HG02970 (cell line): ENCODE measurements around the gene CD1B.
"Not testable (repeated sequence)": the region's sequence is repeated elsewhere in the genome, so short reads cannot be mapped to it uniquely, and the experiment has no call there.

Source experiments
- ATAC-seq: cut with Tn5 transposase; IDR thresholded peaks from one replicate; pipeline ENCODE4 v1.9.1; 2021; ENCODE audit warnings: mild to moderate bottlenecking, moderate library complexity, moderate number of reproducible peaks; ENCODE audit not compliant: unreplicated experiment, low FRiP score

Gene CD1B

DNA sequence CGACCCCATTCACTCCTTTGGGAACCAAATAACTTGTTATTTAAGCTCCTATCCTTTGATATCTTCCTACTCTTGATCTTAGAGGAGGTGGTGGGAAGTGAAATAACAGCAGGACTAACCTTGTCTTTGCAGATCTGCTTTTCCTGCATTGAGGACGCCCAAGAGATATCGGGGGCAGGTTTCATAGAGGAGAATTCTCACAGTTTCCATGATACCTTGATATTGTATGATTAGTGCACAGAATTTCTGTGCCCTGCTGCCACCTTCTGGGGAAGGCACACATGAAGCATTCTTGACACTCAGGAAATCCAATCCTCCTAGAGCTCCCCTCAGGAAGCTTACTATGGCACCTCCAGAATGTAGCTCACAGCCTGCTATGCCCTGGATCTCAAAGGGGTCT is 1.6 kb downstream of the CD1B start:
- ATAC-seq = no peak

DNA sequence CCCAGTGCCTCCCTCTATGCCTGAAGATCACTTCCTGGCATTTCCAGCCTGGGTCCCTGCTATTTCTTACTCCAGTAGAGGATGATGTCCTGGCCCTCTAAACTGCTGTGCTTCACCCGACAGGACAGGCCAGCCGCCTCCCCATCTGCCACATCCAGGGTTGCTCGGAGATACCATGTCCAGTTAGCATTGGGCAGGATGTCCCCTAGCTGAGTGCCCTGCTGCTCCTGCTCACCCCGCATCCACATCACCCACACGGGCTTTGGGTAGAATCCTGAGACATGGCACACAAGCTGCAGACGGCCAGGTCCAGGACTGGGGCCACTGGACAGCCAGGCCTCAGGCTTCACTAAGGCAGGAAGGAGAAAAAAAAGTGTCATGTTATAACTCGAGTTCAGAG is 2.0 kb downstream of the CD1B start:
- ATAC-seq = no peak

DNA sequence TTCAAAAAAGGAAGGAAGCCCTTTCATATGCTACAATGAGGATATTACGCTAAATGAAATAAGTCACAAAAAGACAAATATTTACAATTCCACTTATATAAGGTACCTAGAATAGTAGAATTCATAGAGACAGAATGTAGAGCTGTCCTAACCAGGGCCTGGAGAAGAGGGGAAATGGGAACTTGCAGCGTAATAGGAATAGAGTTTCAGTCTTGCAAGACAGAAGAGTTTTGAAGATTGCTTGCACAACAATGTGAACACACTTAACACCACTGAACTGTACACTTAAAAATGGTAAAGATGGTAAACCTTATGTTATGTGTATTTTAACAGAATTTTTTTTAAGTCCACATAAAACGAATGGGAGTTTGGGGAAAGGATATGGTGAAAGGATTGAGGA is 2.9 kb downstream of the CD1B start:
- no peak for ATAC-seq

DNA sequence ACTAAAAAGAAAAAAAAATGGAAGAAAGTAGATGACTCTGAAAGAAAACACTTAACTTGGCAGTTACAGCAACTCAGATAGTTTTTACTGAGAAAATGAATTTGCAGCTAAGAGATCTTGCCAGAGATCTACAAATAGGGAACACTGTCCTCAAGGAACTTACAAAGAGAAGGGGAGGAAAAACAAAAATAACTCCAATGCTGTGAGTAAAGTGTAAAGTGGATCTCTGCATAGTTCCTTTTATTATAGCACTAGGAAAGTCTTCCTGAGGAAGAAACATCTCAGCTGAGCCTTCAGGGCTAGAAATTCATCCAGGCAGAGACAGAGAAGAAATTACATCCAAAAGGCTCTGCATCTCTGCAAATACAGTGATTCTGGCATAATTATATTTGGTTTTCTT is 3.9 kb downstream of the CD1B start:
- no peak for ATAC-seq

DNA sequence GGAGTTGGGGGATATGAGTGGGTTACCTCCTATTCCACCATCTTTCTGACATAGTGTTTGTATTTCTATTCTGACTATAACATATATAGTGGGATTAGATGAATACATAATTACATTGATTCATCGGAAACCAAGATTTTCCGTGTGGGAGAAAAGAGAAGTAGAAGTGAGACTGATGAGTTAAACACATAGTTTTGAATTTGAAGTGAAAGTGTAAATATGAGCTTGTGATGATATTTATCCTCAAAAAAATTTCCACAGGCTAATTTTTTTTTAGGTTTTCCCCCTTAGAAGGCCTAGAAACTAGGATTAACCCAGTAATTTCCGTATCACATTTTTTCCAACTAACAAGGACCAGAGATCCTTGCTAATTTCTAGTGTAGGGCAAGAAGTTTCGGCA is 6.9 kb downstream of the CD1B start:
- no peak for ATAC-seq

DNA sequence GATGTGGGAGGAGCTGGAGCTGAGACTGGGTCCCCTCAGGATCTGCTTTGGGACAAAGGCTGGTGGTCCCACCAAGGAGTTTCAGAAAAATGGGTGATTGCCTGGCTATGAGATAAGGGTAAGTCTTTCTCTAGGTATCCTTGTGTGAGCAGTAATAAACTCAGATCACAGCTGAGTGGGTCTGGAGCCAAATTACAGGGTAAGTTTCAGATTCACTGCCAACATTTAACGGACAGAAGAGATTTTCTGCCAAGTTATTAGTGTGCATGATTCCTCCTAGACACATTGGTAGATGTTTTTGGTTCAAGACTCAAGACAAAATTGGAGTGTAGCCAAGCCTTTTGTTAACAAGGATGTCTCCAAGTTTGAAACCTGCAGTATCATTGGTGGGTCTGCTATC is 7.5 kb downstream of the CD1B start:
- no peak for ATAC-seq

DNA sequence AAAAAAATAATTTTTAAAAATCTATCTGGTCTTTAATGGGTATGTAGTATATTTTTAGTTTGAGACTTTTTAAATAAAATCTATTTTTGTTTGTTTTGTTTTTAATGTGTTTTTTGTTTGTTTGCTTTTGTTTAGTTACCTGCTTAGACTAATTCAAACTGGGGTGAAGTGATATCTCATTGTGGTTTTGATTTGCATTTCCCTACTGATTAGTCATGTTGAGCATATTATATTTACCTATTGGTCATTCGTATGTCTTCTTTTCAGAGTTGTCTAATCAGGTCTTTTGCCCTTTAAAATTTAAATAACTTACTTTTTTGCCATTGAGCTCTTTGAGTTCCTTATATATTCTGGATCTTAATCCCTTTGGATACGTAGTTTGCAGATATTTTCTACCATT is 20.3 kb downstream of the CD1B start:
- no peak for ATAC-seq

DNA sequence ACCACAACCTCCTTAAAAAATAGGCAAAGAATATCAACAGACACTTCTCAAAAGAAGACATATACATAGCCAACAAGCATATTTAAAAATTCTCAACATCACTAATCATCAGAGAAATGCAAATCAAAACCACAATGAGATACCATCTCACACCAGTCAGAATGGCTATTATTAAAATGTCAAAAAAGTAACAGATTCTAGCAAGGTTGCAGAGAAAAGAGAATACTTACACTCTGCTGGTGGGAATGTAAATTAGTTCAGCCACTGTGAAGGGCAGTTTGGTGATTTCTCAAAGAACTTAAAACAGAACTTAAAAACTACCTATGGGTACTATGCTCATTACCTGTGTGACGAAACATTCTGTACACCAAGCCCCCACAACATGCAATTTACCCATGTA is 20.7 kb downstream of the CD1B start:
- ATAC-seq = no peak

DNA sequence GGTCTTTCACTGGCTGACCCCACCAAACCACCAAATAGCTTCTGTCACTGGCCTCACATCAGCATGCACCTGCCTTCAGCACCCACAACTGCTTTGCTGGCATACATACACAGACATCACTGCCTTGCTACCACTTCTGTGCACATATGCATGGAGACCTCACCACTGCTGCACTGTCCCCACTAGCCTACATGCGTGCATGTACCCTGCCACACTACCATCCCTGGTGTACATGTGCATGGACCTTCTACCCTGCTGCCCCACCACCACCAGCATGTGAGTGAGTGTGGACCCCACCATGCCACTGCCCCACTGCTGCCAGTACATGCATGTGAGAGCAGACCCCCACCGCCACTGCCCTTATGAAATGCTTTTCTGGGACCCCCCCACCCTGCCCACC is 35.5 kb downstream of the CD1B start:
- no peak for ATAC-seq

DNA sequence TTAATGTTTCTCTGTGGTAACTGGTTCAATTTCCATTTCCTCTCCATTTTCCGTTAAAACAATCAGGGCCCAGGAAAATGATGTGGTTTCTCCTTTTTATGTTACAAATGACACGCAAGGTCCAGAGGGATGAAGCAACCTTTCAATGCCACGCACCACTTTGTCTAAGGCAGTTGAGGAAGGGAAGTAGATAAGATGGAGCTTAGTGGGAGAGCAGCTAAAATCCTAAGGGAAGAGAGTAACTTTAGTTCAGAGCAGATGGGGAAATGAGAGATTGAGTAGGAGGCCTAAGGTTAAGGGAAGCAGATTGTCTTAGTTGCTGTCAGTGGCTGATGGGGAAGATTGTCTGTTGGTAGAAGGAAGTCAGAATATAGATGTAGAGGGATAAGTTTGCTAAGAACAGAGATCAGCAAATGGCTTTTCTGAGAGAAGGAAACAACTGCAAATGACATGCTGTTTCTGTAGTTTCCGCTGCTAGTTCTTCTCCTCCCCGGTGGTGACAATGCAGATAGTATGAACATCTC is 40.9 kb downstream of the CD1B start:
- ATAC-seq = no peak

DNA sequence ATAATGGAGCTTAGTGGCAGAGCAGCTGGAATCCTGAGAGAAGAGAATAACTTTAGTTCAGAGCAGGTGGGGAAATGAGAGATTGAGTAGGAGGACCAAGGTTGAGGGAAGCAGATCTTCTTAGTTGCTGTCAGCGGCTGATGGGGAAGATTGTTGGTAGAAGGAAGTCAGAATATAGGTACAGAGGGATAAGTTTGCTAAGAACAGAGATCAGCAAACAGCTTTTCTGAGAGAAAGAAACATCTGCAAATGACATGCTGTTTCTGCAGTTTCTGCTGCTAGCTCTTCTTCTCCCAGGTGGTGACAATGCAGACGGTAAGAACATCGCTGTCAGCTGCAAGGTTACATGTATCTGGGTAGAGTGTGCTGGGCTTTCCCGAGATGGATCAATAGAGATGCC is 41.5 kb downstream of the CD1B start, which contains the start of gene CD1C:
TSS of gene CD1C (plus strand) at position 113 of the 400 bp plus-strand sequence. CDS start at position 255, 142 bp downstream.
- no peak for ATAC-seq

DNA sequence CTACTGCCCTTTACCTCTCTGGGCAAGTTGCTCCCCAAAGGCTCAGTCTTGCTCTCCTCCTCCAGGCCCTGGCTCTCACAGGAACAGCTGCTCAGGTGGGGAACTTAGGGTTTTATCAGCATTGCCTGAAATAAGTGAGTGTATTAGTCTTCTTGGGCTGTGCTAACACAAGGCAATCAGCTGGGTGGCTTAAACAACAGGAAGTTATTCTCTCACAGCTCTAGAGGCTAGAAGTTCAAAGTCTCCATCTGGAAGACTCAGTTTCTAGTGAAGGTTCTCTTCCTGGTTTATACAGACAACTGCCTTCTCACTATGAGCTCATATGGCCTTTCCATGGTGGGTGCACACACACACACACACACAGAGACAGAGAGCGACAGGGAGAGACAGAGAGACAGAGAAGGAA is 44.4 kb downstream of the CD1B start:
- no peak for ATAC-seq

DNA sequence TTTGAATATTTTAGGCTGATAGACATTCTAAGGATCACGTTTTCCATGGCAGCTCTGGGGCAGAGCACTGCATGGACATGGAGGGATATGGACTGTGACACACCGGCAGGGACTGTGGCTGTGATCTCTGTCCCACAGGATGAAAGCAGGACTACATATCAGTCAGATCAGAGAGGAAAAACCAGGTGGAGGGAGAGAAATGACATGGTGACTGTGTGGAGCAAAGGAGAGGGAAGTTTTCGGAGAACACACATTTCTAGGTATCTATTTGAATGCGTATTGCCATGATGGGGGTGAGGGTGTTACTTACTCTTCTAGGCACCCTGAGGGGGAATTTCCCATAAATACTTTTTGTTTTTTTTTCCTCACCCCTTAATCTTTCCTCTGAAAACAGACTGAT is 44.8 kb downstream of the CD1B start:
- ATAC-seq = no peak

DNA sequence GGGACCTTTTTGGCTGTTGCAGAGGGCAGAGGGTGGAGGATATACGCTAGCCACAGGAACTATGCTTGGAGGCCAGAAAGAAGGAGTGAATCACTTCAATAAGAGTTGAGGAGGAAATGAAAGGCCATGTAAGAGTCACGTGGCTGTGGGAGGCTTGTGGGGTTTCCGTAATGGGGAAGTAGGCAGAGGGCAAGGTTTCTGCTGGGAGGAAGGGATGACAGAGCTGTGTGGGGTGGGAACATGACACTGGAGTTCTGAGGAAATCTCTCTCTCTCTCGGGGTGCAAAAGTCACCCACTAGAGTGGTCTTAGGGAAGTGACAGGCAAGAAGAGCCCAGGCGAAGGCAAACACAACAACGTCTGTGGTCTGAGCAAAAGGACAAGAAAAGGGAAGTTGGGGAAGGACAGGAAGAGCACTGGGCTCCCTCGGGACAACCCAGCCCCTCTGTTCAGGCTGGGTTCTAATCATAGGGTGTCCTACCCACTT is 45.5 kb downstream of the CD1B start:
- ATAC-seq = peak; percentile 59

DNA sequence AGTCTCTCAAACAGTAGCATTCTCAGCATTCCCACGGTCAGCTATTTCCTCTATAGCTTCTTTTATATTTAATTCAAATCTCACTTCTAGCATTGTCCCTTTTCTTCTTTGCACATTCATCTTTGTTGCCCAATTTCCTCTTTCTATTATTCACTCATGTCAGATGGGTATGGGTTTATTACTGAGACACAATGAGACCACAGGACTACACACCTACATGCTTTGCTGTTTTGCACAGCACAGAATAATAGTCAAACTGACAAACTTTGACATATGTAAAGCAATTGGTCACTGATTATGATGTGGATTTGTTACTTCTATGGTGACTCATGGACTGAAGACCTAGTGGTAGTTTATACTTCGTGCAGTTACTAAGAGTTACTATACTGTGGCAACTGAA is 47.4 kb downstream of the CD1B start:
- peak; percentile 48 for ATAC-seq

DNA sequence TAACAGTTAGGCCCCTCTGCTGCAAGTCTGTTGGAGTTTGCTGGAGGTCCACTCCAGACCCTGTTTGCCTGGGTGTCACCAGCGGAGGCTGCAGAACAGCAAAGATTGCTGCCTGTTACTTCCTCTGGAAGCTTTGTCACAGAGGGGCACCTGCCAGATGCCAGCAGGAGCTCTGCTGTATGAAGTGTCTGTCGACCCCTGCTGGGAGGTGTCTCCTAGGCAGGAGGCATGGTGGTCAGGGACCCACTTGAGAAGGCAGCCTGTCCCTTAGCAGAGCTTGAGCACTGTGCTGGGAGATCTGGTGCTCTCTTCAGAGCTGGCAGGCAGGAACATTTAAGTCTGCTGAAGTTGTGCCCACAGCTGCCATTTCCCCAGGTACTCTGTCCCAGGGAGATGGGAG is 48.9 kb downstream of the CD1B start:
- ATAC-seq = not testable (repeated sequence)
